HEK293T (cell line): ENCODE results near the gene MIPEP.

ENCODE experiments used
- BHLHE40 ChIP-seq: fragments of 450-650 bp; IDR thresholded peaks from 2 replicates; pipeline ENCODE4 v1.6.1; 2016; ENCODE audit warnings: mild to moderate bottlenecking, moderate library complexity, borderline replicate concordance
- FOXK2 ChIP-seq: fragments of 450-650 bp; IDR thresholded peaks from 2 replicates; pipeline ENCODE4 v1.6.1; 2016; ENCODE audit warnings: mild to moderate bottlenecking
- LEF1 ChIP-seq: fragments of 450-650 bp; IDR thresholded peaks from 2 replicates; pipeline ENCODE4 v1.6.1; 2017; ENCODE audit warnings: mild to moderate bottlenecking, borderline replicate concordance
- NFRKB ChIP-seq: fragments of 450-650 bp; IDR thresholded peaks from 2 replicates; pipeline ENCODE4 v1.6.1; 2016; ENCODE audit warnings: mild to moderate bottlenecking, moderate library complexity
- SP1 ChIP-seq: fragments of 450-650 bp; IDR thresholded peaks from 2 replicates; pipeline ENCODE4 v1.6.1; 2017
- SUZ12 ChIP-seq: fragments of 450-650 bp; IDR thresholded peaks from 2 replicates; pipeline ENCODE4 v1.6.1; 2016; ENCODE audit warnings: mild to moderate bottlenecking
- TARDBP ChIP-seq: fragments of 450-650 bp; IDR thresholded peaks from 2 replicates; pipeline ENCODE4 v1.6.1; 2016

- TF ChIP-seq FOXK2 = no peak
- TF ChIP-seq BHLHE40 = no peak
- TF ChIP-seq TARDBP = no peak
- no peak for TF ChIP-seq SUZ12
- TF ChIP-seq SP1 = no peak
- TF ChIP-seq LEF1 = no peak
- no peak for TF ChIP-seq NFRKB
Observed at GRCh38 chr13:23728807-23729206, 160.4 kb downstream of the MIPEP start.
